Stimulated activated CD4-positive, alpha-beta T cell treated with anti-CD3 and anti-CD28 coated beads, Interleukin-4, amount 100 ng/mL, for 4 hours (primary cell): ENCODE measurements around the gene TDRD10.
"Not testable (repeated sequence)": the region's sequence is repeated elsewhere in the genome, so short reads cannot be mapped to it uniquely, and the experiment has no call there.

Source experiments
- DNase-seq, 2 experiments: peaks; one replicate each; pipeline ENCODE4 v3.0.0-alpha.2; 2020

TDRD10 gene

GRCh38 chr1:154479764-154480421 lies 22.1 kb upstream of the TDRD10 start:
- peak; percentile 22 to 45 for DNase-seq

- DNase-seq, result no peak
Measured at GRCh38 chr1:154481053-154481452, 21.0 kb upstream of the TDRD10 start.

DNA sequence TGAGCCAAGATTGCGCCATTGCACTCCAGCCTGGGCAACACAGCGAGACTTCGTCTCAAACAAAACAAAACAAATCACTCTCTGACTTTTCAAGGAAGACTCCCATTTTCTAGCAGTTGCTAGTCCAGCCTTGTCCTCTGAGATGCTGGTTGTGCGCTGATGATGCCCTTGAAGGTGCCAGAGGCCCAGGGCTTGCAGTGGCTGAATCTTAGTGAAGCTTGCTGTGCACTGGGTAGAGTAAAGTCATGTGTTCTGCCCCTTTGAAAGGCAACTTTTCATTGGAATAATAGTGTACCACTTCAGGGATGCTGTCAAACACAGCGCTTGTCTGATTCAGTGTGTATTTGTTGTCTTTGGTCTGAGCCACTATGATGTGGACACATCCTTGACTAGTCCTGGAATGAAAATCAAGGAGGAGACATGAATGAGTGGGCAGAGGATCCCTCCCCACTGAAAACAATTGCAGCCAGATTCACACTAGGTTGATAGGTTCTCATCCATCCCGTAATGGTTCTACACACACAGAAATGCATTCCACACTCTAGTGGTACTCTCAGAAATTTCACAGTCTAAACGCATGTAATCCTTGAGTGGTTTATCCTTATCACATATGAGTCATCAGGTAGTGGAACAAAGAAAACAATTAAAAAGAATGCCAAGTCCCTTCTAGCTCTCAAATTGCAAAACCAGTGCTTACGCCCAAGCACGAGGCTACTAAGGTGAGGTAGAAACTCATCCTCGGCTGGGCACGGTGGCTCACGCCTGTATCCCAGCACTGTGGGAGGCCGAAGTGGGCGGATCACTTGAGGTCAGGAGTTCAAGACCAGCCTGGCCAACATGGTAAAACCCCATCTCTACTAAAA lies 17.8 kb upstream of the TDRD10 start:
- DNase-seq, result no peak

GRCh38 chr1:154485106-154485505 lies 16.9 kb upstream of the TDRD10 start:
- no peak for DNase-seq

GRCh38 chr1:154485910-154486496 lies 16.0 kb upstream of the TDRD10 start:
- DNase-seq, result no peak

DNA sequence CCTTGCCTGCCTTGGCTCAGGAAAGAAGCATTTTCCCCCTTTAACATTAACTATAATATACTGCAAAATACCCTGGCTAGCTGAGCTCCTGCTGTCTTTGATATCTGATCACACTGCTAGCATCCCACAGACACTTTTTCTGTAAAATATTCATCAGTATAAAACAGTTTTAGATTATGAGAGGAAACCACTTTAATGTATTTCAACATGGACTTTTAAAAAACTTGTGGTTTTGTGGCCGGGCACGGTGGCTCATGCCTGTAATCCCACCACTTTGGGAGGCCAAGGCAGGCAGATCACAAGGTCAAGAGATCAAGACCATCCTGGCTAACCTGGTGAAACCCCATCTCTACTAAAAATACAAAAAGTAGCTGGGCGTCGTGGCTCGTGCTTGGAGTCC lies 15.3 kb upstream of the TDRD10 start:
- not testable (repeated sequence) for DNase-seq

- no peak for DNase-seq
Measured at GRCh38 chr1:154488922-154489321, 13.1 kb upstream of the TDRD10 start.

DNA sequence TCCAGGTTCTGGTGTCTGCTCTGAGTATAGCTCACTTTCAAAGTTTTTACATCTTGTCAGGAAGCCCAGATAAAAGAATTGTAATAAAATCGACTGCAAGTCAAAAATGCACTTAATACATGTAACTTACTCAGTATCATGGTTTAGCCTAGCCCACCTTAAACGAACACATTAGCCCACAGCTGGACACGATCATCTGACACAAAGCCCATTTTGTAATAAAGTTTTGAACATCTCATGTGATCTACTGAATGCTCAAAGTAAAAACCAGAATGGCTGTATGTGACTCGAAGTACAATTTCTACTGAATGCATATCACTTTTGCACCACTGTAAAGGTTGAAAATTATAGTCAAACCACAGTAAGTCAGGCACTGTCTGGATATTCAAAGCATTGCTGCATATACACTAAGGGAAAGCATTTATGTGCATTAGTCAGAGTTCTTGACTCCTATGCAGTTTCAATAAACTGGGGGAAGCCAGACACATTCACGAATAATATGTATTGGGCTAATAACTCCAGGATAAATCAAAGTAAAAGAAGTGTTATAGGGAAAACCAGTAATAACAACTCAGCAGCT lies 12.2 kb upstream of the TDRD10 start:
- no peak for DNase-seq

- no peak for DNase-seq
Measured at GRCh38 chr1:154490317-154490716, 11.7 kb upstream of the TDRD10 start.

DNA sequence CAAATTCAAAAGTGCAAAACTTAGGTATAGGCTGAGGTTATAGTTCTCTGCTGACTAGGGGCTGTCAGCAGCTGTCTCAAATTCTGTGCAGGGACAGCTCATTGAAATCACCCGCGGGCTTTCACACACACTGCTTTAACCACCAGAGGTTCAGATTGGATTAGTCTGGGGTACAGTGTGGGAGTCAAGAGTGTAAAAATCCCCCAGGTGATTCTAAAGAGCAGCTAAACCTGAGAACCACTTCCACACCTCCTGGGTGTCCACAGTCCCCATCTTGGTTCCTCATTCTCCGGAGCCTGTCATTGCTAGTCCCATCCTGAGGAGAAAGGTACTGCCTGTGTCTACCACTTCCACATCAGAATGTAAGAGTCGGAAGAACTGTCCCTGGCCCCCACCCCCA lies 9.9 kb upstream of the TDRD10 start:
- no peak for DNase-seq

GRCh38 chr1:154493276-154493675 lies 8.7 kb upstream of the TDRD10 start:
- no peak for DNase-seq

DNA sequence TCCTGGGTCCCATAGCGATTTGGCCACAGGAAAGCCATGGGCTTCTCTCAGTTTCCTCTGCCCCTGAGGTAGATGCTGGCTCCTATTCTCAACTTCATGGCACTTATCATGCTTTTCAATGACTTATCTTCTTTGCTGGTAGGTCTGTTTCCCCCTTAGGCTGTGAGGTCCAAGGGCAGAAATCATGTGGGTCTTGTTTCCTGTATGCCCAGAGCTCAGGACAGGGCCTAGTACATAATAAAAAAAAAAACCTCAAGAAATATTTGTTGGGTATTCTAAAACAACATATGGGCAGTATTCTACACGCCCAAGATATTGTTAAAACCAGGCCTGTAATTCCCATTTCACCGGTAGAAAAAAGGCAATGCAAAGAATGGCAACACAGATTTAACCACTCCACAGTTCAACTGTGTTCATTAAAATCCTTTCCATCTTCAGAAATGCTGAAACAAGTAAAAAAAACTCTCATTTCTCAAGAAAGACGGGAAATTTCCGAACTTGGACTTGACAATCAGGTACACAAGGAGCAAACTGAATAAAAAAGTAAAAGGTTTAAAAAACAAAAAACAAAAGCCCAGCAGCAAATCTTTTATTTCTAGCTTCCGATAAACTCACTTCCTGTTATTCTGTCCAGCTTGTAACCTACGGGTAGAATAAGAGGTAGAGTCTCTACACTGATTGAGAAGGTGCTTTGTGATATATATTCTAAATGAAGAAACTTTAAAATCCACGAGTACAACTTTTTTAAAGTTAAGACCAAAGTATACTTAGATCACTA lies 6.3 kb upstream of the TDRD10 start:
- no peak for DNase-seq

DNA sequence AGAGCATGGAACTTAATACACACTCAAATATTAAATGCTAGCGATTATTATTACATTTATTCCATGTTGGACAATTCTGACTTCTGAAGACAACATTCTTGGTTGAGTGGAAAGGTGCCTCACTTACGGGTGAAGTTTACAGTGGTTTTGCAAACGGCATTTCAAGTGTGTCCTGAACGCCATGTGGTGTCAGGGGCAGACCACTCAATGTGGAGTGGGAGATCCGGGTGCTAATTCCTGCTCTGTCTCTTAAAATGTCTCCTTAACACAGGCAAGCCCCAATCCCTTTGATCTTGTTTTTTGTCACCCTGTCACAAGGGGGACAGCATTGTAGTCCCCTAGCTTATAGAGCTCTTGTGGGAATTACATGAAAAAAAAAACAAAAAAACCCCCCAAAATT lies 5.6 kb upstream of the TDRD10 start:
- DNase-seq, result no peak

GRCh38 chr1:154497026-154497806 lies 4.8 kb upstream of the TDRD10 start:
- DNase-seq, result no peak

DNA sequence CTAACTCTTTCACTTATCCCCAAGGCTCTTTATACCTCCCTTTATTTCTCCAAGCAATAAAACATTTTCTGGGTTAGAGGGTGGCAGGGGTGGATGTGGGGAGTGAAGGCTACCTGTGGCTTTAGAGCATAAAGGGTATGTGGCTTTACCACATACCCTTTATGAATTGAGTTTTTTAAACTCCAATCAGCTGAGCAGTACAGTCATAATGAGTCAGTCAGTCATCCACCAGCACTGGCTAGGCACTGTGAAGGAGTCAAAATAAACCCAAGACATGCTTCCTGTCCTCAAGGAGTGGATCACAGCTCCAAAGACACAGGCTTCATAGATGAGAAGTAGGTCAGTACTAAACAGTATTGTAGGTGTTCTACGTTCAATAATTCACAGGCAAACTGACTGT lies 2.6 kb upstream of the TDRD10 start:
- DNase-seq, result no peak

DNA sequence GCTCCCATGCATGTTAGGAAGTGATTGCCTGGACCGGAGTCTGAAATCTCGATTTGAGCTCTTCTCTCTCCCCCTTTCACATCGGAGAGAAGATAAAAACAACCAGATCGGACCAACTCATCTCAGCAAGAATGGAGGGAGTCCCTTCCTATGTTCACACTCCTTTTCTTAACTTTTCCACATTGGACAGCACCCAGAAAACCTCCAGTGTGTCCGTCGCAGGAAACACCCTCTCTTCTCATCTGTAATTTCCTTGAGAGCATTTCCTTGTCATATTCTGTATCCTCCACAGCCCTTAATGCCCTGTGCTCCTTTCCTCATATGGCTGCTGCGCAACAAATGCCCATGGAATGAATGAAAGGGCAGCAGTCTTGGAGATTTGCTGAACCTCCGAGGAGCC lies 1.5 kb upstream of the TDRD10 start:
- DNase-seq, result no peak

- no peak for DNase-seq
Measured at GRCh38 chr1:154501423-154502065, 475 bp upstream of the TDRD10 start.

DNA sequence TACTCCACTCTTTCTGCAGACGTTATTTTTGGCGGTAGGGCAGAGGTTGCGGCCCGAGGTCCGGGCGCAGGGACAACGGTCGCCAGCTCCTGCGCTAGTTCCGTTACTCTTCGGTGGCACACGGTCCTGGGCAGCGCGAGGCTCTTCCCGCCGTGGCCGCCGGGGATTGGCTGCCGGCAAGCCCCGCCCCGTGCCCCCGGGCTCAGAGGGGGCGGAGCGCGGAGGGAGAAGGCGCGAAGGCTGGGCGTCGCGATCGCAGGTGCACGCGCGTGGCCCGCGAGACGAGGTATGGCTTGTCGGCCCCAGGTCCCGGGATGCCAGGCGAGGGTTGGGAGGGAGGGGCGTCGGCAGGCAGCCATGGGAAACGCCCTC lies 711 bp downstream of the TDRD10 start:
- no peak for DNase-seq

- DNase-seq, result no peak
Measured at GRCh38 chr1:154503898-154504297, 1.9 kb downstream of the TDRD10 start.

GRCh38 chr1:154512760-154513159 lies 10.7 kb downstream of the TDRD10 start:
- no peak for DNase-seq

- no peak for DNase-seq
Measured at GRCh38 chr1:154514066-154514553, 12.1 kb downstream of the TDRD10 start.
